G401 (cell line): ENCODE data around the gene DRD3. TPM values are rescaled to one million over a fixed set of nuclear protein-coding genes. Genes with fewer than 3 reads are reported as not detected.

ENCODE experiments used
- DNase-seq: peaks from one replicate; pipeline ENCODE4 v3.0.0-alpha.2; 2015; ENCODE audit warnings: low spot score
- in situ Hi-C: cut with HindIII; loops from 2 replicates; pipeline ENCODE4 v1.10.0; 2016; ENCODE audit warnings: low sequenced_read_pairs, mixed read lengths
- total RNA-seq: library from RNA; depleted of rRNA; stranded (reverse); fragments of >200 nt; shearing (Covaris generic); gene quantifications from 2 replicates; pipeline ENCODE4 v1.2.3, GENCODE V29; 2014

Gene DRD3
- total RNA-seq, 1 experiment from 2014 or later, result not detected

- DNase-seq, result no peak
- in situ Hi-C loops, result no loop called here
Observed at GRCh38 chr3:114194750-114195149, 15.9 kb upstream of the DRD3 start.

DNA sequence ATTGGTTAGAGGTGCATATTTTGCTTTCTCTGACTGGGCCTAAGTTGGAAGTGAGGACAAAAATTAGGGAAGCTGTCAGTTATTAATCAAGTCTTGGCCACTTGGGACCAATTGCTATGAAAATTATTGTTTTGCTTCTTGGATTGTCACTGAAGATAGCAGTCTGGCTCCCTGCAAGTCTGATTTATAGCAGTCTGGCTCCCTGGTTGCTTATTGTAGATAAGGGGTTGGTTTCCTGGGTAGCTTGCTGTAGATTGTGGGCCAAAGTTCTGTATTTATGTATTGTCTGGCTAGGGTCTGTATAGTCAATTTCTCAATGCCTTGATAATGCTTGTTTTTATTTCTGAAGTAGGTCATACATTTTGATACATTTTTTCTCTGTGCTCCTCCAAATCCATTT, 13.3 kb upstream of the DRD3 start:
- no peak for DNase-seq
- in situ Hi-C loops, result no loop called here

GRCh38 chr3:114186501-114186900, 7.6 kb upstream of the DRD3 start:
- no peak for DNase-seq
- in situ Hi-C loops, result no loop called here

- in situ Hi-C loops, result no loop called here
- peak; percentile 37 for DNase-seq
Observed at GRCh38 chr3:114179575-114179974, 723 bp upstream of the DRD3 start.

DNA sequence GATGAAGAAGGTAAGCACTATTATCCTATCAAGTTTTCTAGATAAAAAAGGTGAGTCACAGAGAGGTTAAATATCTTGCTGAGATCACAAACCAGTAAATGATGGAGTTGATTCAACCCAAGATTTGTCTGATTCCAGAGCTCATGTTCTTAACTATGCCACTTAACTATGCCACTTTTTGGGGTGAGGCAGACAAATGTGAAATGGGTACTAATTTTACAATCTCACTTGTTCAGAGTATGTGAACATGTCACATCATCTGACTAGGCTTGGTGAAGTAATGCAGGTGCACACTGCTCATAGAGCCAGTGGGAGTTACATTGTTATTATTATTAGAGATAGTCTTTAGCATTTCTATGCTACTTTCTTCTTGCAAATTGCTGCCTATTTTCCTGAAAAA, 2.0 kb downstream of the DRD3 start:
- in situ Hi-C loops, result no loop called here
- no peak for DNase-seq

DNA sequence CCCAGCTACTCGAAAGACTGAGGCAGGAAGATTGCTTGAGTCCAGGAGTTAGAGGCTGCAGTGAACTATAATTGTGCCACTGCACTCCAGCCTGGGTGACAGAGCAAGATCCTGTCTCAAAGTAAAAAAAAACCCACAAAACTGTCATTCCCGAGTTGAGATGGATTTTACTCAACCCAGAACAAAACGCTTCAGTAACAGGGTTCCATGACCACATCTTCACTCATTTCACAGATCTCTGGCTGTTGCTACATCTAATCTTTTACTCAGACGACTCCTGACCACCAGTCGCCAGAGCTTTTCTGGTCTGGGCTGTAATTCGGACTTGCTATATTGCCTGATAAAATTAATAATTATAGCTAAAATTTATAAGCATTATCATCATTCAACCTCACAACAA, 2.4 kb downstream of the DRD3 start:
- in situ Hi-C loops, result no loop called here
- no peak for DNase-seq

- in situ Hi-C loops, result no loop called here
- DNase-seq, result no peak
Observed at GRCh38 chr3:114175204-114175987, 3.5 kb downstream of the DRD3 start.

- in situ Hi-C loops, result no loop called here
- no peak for DNase-seq
Observed at GRCh38 chr3:114171677-114172076, 7.2 kb downstream of the DRD3 start.

DNA sequence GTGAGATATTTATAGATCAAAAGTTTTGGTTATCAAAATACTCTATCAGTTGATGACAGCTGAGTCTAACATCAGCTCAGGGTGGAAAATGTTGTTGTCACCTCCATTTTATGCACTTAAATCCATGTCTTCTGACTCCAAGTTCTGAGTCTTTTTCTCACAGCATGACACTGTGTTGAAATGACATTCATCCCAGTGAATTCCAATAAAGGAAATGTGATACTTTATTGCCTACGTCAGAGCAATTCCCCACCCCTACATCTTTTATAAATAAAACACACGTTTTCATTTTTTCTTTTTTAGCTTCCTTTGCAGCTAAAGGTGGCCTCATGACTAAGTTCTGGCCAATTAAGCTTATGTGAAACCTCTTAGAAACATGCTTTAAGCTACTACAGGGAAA, 10.7 kb downstream of the DRD3 start:
- DNase-seq, result no peak
- in situ Hi-C loops, result no loop called here

DNA sequence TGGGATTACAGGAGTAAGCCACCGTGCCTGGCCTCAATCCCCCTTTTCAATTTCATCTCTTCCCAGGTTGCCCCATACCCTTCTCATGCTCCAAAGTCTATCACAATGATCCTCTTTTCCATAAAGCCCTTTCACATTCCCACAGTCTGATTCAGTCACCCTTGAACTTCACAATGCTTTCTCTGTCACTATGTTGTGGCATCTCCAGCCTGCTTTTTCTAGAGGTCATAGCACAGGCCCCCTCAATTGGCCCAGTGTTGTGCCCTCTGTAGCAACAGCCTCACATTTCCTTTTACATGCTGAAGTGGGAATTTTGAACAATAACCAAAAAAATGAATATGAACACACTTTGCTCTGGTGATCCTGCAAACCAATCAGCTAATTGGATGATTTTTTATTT, 21.5 kb downstream of the DRD3 start:
- in situ Hi-C loops, result no loop called here

GRCh38 chr3:114155370-114155821, 23.5 kb downstream of the DRD3 start:
- in situ Hi-C loops, result no loop called here
- peak; percentile 14 for DNase-seq

More for the DNA sequence above, 21.5 kb downstream of the DRD3 start:
- DNase-seq, result no peak

DNA sequence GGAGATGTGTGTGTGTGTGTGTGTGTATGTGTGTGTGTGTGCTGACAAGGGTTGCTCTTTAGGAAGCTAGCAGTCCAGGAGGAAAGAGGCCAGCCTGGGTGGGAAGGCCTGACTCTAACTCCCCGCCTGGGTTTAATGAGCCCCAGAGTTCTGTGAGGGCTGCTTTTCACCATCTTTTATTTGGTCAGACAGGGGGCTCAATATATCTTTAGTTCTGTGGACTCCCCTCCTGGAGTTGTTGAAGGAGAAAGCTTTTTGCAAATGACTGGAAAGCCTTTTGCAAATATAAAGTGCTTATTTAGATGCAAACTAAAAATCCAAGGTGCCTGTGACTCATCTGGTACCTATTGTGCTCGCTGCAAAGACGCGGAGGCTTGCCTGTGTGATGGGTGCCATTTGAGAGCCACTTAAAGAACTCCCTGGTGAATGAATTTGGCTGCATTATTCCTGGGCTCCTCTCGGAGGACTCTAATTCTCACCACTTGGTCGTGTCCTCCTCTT, 24.5 kb downstream of the DRD3 start:
- DNase-seq, result no peak
- in situ Hi-C loops, result no loop called here

GRCh38 chr3:114152519-114153151, 26.2 kb downstream of the DRD3 start:
- in situ Hi-C loops, result no loop called here
- DNase-seq, result peak; percentile 69

GRCh38 chr3:114151091-114151490, 27.8 kb downstream of the DRD3 start:
- DNase-seq, result no peak
- in situ Hi-C loops, result no loop called here

DNA sequence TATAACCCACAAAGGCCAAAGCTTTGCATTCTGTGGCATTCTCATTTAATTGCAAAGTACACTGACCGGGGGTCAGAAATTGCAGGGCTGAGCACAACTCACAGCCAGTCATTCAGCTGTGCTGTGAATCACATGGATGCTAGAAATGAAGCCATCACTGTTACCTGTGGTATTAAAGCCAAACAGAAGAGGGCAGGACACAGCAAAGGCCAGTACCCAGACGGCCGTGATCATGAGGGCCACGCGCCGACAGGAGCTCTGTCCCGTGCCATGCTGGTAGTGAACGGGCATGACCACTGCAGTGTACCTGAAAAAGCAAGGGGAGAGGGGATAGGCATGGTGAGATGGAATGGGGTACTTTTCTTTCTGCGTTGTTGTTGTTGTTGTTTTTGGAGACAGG, 31.6 kb downstream of the DRD3 start:
- in situ Hi-C loops, result no loop called here
- no peak for DNase-seq

GRCh38 chr3:114144909-114145688, 33.8 kb downstream of the DRD3 start:
- DNase-seq, result no peak
- in situ Hi-C loops, result no loop called here

DNA sequence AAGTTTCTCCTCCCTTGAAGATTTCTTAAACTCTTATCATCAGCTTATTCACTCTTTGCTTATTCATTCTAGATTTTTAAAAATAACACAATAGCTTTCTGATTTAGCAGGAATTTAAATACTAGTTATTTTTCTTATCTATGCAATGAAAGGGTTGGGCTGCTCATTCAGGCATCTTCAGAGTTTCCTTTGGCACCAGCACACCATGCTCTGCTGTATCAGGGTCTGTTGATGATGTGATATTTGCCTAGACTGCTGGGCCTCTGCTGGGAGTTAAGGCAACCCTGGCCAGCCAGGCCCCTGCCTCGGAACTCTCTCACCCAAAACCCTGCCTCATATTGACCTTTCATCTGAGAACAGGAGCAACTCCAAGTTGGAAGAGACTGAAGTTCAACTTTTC, 35.0 kb downstream of the DRD3 start:
- in situ Hi-C loops, result no loop called here

GRCh38 chr3:114139836-114140235, 39.0 kb downstream of the DRD3 start:
- no peak for DNase-seq
- in situ Hi-C loops, result no loop called here

More for the DNA sequence above, 35.0 kb downstream of the DRD3 start:
- DNase-seq, result no peak

DNA sequence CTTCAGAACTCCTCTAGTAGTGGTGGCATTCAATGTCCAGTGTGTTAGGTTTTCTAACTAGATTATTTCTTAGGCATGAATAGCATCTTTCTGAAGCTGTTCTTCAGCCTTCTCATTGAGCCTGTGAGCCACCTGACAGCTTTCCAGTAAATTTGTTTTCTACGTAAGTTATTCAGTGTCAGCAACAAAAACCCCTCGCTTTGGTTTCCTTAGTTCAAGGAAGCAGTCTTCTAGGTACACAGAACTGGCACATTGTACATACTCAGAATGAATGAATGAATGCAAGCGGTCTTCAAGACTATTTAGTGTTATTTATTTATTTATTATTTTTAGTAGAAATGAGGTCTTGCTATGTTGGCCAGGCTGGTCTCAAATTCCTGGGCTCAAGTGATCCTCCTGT, 44.9 kb downstream of the DRD3 start:
- no peak for DNase-seq
- in situ Hi-C loops, result no loop called here

- no peak for DNase-seq
- in situ Hi-C loops, result no loop called here
Observed at GRCh38 chr3:114132500-114132899, 46.4 kb downstream of the DRD3 start.
